Ovary (tissue), 9 donors: ENCODE measurements around the gene ARSG. TPM values are rescaled to one million over a fixed set of nuclear protein-coding genes. Genes with fewer than 3 reads are reported as not detected.

ENCODE experiments used
- DNase-seq, 5 donors: peaks; one replicate each; pipeline ENCODE4 v3.0.0-alpha.2; 2019 to 2020
- H3K27ac ChIP-seq, 2 donors: fragments of 200-600 bp; one replicate each; pipeline versions ENCODE4 v1.5.1 to v1.8.0; 2019 to 2022
- H3K27me3 ChIP-seq: fragments of 200-600 bp; one replicate; pipeline ENCODE4 v1.8.0; 2022
- H3K36me3 ChIP-seq: fragments of 200-600 bp; sonication (generic); one replicate; pipeline ENCODE4 v1.5.1; 2019
- H3K4me1 ChIP-seq: one replicate; pipeline ENCODE4 v1.8.1; 2013; ENCODE audit warnings: mild to moderate bottlenecking, moderate library complexity; ENCODE audit not compliant: insufficient read depth
- H3K4me3 ChIP-seq: fragments of 200-600 bp; sonication (generic); one replicate; pipeline ENCODE4 v1.5.1; 2017
- H3K9me3 ChIP-seq, 2 donors: fragments of 200-600 bp in 1 of 2; sonication (generic) in 1 of 2; one replicate each; pipeline versions ENCODE4 v1.5.1 to v1.8.1; 2013 to 2019; ENCODE audit warnings: mild to moderate bottlenecking in 1 of 2, moderate library complexity in 1 of 2
- CTCF ChIP-seq, 3 donors: fragments of 450-650 bp in 2 of 3; fragments of 200-600 bp in 1 of 3; IDR thresholded peaks; one replicate each; pipeline versions ENCODE4 v1.5.1 to v1.8.0; 2016 to 2022; ENCODE audit warnings: antibody characterized with exemption in 3 of 3, mild to moderate bottlenecking in 1 of 3
- EP300 ChIP-seq: sonication (generic); formaldehyde crosslinking; IDR thresholded peaks from one replicate; pipeline ENCODE4 v1.6.1; 2017; ENCODE audit warnings: antibody characterized with exemption
- POLR2A ChIP-seq: fragments of 450-650 bp; IDR thresholded peaks from one replicate; pipeline ENCODE4 v1.6.1; 2017; ENCODE audit warnings: antibody characterized with exemption, mild to moderate bottlenecking, moderate library complexity
- WGBS, 3 donors: extraction: QIAGEN DNeasy Blood & Tissue Kit in 1 of 3; methylation state at CpG; one replicate each; pipeline versions ENCODE4 v1.1.5 to v1.1.7; 2013 to 2017; 5-methylcytosine and 5-hydroxymethylcytosine counted together
- intact Hi-C, 4 donors: fragments of 100-400 bp; cut with DNase I; formaldehyde crosslinking; loops; one replicate each; pipeline versions ENCODE4 v1.11.0 to v1.15.1; 2022 to 2023
- polyA plus RNA-seq, 2 donors: library from polyadenylated mRNA; stranded (reverse); fragments of 200-250 nt in 1 of 2; fragments of 350-450 nt in 1 of 2; fragmentation: Illumina TruSeq in 1 of 2; extraction: RNeasy Lipid Tissue Mini Kit (QIAGEN cat#74804) in 1 of 2; gene quantifications; one replicate each; pipeline ENCODE4 v1.2.3, GENCODE V29; 2013 to 2014
- total RNA-seq, 7 donors: library from RNA; depleted of rRNA in 2 of 7; stranded (reverse); fragments of >200 nt in 2 of 7; fragmentation: NEBNext Ultra II Directional in 3 of 7; extraction: Animal tissue kit (Norgen Biotek cat#: 25700) in 3 of 7; gene quantifications; one replicate each; pipeline versions ENCODE4 v1.1.0 to v1.2.4, GENCODE V29; 2016 to 2023
- donor health status: DM: no; HTN: no; CAD: no; lungs with moderate emphysema.
- donor health status: DM: no; HTN: no; CAD: no.
- donor health status: Bipolar disorder and iron deficiency.
- donor health status: DM: yes; HTN: yes; CAD: no.
- donor health status: DM: no; HTN: no; CAD: no.
- donor health status: DM: yes; HTN: yes; CAD: no.

The ARSG gene
- total and polyA plus RNA-seq, 9 donors, result 5.2 to 19.8 (median 11.1) TPM

- 59 to 66% (median 61%) methylated on average over 15 of the region's 15 CpGs for WGBS, 3 donors
- H3K27me3 ChIP-seq, result no peaks in the 10 kb centered on the region
- no peak overlapping the region for H3K27ac ChIP-seq
- intact Hi-C loops, result loop anchor here in 3 of 4 donors (10.0 kb wide), 1 partner anchor 167 kb away; no protein-coding TSS in a partner anchor
- no peaks in the 10 kb centered on the region for H3K36me3 ChIP-seq
- no peak overlapping the region for H3K4me3 ChIP-seq
- no peaks in the 10 kb centered on the region for H3K9me3 ChIP-seq
- H3K4me1 ChIP-seq, result no peaks in the 10 kb centered on the region
- DNase-seq, result no peak
- no peak for TF ChIP-seq POLR2A
- no peak for TF ChIP-seq EP300
- TF ChIP-seq CTCF (IDR thresholded peaks at IDR 0.05), result no peak
These were observed 140.4 kb downstream of the ARSG start for GRCh38 chr17:68431661-68432071.

GRCh38 chr17:68432086-68432864 is 141.0 kb downstream of the ARSG start:
- no peaks in the 10 kb centered on the region for H3K27me3 ChIP-seq
- H3K9me3 ChIP-seq, result no peaks in the 10 kb centered on the region
- no peak for DNase-seq
- H3K27ac ChIP-seq, result no peak overlapping the region
- intact Hi-C loops, result loop anchor here in 3 of 4 donors (10.0 kb wide), 1 partner anchor 167 kb away; no protein-coding TSS in a partner anchor
- TF ChIP-seq POLR2A (no peak), CTCF (IDR thresholded peaks at IDR 0.05) (no peak), EP300 (no peak)
- WGBS, 3 donors, result 91 to 92% (median 91%) methylated on average over 14 of the region's 14 CpGs
- no peaks in the 10 kb centered on the region for H3K36me3 ChIP-seq
- H3K4me3 ChIP-seq, result no peak overlapping the region
- H3K4me1 ChIP-seq, result no peaks in the 10 kb centered on the region

- DNase-seq, result no peak
- no peak overlapping the region for H3K4me3 ChIP-seq
- no peaks in the 10 kb centered on the region for H3K27me3 ChIP-seq
- peaks cover 1% of the 10 kb centered on the region for H3K4me1 ChIP-seq
- 88 to 94% (median 92%) methylated on average over 9 of the region's 9 CpGs for WGBS, 3 donors
- no peak overlapping the region for H3K27ac ChIP-seq
- no peaks in the 10 kb centered on the region for H3K9me3 ChIP-seq
- no peak for TF ChIP-seq CTCF (IDR thresholded peaks at IDR 0.05)
- no peak for TF ChIP-seq EP300
- no peak for TF ChIP-seq POLR2A
- intact Hi-C loops, result loop anchor here in 3 of 4 donors (10.0 kb wide), 1 partner anchor 168 kb away; no protein-coding TSS in a partner anchor
- no peaks in the 10 kb centered on the region for H3K36me3 ChIP-seq
These were observed 141.9 kb downstream of the ARSG start for GRCh38 chr17:68433211-68433610.

GRCh38 chr17:68433911-68434508 is 142.7 kb downstream of the ARSG start:
- Histone ChIP-seq H3K4me3 (no peak overlapping the region), H3K4me1 (peaks cover 1% of the 10 kb centered on the region), H3K36me3 (no peaks in the 10 kb centered on the region), H3K27me3 (no peaks in the 10 kb centered on the region), H3K9me3 (no peaks in the 10 kb centered on the region), H3K27ac (no peak overlapping the region)
- intact Hi-C loops, result loop anchor here in 3 of 4 donors (10.0 kb wide), 1 partner anchor 169 kb away; no protein-coding TSS in a partner anchor
- no peak for DNase-seq
- TF ChIP-seq POLR2A (no peak), CTCF (IDR thresholded peaks at IDR 0.05) (no peak), EP300 (no peak)
- 75 to 88% (median 84%) methylated on average over 12 of the region's 12 CpGs for WGBS, 3 donors
